ENCODE measurements around the gene TBC1D10B.

DNA sequence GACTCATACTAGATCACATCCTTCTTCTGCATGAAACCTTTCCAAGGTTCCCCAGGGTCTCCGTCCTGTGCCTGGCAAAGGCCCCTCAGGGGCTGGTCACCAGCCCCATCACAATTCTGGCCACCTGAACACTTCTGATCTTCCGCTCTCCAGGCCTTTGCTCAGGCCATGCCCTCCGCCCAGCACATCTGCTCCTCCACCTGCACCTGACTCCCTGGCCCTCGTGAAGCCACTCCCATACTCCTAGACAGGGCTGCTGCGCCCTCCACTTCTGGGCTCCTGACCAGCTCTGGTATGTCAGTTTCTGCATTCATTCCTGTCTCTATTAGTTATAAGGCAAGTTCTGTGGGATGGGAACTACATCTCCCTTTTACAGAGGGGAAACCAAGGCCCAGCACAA, 2.4 kb upstream of the TBC1D10B start:
- TF ChIP-seq CTCF (IDR thresholded peaks at IDR 0.05) (no peak), POLR2A (IDR thresholded peaks at IDR 0.05) (no peak), POLR2AphosphoS5 (IDR thresholded peaks at IDR 0.05) (no peak), EP300 (IDR thresholded peaks at IDR 0.05) (no peak)
